H54 (cell line): ENCODE results near the gene BCL2.
"Not testable (repeated sequence)": the region's sequence is repeated elsewhere in the genome, so short reads cannot be mapped to it uniquely, and the experiment has no call there.

Experiments used
- DNase-seq: peaks from one replicate; pipeline ENCODE4 v3.0.0; 2011; ENCODE audit warnings: low spot score, mixed read lengths; ENCODE audit not compliant: insufficient read length
- FAIRE-seq: peaks from 3 replicates; lab custom pipeline; 2011; peaks lifted over from hg19 to GRCh38; lab: Jason Lieb, UNC
- POLR2A ChIP-seq: IDR thresholded peaks from 2 replicates; pipeline ENCODE4 v1.6.1; 2011; ENCODE audit warnings: low read depth, mild to moderate bottlenecking, low read length

The BCL2 gene

DNA sequence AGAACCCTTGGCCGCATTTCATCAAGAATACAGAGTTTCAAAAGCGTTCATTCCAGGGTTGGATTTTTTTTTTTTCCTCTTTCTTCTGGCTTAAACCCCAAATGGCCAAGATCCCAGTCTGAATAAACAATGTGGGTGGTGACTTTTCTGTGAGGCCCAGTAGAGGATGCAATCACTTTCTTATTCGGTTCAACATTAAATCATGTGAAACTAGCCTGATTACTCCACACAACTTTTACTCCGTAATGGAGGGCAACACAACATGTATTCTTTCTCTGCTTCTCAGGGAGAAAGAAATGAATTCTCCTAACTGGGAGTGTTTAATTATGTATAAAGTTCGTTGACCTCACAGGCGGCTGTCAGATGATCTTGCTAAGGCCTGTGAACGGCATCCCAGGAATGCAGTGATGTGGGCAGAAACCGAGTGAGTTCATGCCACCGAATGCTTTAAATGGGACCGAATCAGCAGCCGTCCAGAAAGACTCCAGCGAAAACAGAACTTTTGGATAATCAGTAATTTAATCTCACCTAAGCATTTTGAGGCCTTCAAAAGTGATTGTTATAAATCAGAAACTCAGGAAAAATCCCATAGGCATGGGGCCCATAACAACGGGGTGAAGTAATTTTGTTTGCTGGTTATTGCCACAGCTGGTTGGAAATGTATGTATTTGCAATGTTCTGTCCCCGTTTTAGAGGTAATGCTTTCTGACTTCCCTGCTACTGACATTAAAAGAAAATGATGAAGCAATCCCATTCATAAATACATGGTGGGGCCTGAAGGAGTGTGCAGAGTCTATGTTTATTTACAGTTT lies 81.5 kb downstream of the BCL2 start:
- FAIRE-seq (peak; percentile 88), DNase-seq (peak; percentile 50)
- no peak for TF ChIP-seq POLR2A

DNA sequence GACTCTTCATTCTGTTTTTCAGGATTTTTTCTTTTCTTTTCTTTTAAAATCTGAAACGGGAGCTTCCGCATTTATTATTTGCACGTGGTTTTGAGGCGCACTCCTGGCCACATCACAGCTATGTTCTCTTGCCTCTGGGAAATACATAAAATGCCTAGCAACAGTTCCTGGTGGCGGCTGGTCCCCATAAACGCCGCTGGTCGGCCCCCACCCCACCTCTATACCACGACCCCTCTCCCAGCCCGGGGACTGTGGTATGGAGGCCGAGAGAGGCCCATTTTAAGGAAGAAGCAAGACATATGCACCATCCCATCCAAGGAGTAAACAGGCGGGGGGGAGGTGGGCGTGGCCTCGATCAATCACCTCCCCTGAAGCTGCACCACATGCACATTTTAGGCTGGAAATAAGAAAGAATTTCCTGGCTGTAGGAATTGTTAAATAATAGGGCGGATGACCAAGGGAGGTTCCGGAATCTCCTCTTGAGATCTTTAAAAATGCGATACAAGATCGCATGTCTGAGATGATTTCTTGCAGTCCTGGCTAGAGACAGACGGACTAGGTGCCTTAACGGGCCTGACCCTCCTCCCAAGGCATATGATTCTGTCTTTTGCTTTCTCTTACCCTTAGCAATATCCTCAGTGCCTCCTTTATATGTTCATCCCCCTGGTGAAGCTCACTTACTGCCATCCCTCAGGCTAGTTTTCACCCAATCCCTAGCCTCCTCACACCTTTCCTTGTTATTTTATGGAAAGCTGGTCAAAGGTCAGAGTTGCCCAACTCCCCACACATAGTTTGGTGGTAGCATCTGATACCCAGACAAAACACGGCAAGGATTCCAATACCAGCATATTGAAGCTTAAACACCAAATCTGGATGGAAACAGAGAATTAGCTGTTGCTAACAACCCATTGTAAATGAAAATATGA lies 82.4 kb downstream of the BCL2 start:
- no peak for TF ChIP-seq POLR2A
- no peak for DNase-seq
- no peak for FAIRE-seq

DNA sequence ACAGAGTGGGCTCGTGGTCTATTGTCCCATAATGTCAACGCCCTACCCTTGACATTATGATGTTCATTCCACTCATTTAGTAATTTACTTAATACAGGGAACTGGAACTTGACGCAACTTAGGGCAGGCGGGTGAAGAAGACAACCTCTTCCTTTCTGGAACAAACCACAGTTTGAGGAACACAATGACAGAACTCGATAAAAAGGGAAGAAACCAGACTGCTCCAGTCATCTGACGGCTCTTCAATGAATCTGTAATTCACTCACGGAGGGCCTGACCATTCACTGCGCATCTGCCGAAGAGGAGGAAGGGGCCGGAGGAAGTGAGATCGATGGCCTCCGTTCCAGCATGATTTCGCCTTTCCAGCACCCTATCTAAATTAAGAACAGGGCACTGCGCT lies 83.2 kb downstream of the BCL2 start:
- FAIRE-seq (no peak), DNase-seq (no peak)
- TF ChIP-seq POLR2A, result no peak

DNA sequence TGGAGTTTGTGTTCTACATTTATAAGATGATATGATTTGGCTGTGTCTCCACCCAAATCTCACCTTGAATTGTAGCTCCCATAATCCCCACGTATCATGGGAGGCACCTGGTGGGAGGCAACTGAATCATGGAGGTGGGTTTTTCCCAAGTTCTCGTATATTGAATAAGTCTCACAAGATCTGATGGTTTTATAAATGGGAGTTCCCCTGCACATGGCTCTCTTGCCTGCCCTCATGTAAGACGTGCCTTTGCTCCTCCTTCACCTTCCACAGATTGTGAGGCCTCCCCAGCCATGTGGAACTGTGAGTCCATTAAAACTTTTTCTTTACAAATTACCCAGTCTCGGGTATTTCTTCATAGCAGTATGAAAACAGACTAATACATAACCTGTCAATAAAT lies 83.6 kb downstream of the BCL2 start:
- FAIRE-seq, DNase-seq: not testable (repeated sequence)

DNA sequence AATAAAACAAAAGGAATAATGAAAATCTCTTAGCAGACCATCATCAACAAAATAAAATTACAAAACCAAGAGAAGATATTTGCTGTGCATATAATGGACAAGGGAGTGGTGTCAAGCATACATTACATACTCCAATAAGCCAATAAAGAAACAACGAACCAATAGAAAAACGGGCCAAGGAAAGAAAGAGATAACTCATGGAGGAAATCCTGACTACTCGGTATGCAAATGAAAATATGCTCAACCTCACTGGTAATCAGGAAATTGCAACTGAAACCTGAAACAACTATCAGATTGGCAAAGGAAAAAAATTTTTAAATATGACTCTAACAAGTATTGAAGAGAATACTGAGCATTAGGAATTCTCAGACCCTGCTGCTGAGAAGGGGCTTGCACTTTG lies 84.7 kb downstream of the BCL2 start:
- DNase-seq (no peak), FAIRE-seq (no peak)
- no peak for TF ChIP-seq POLR2A

DNA sequence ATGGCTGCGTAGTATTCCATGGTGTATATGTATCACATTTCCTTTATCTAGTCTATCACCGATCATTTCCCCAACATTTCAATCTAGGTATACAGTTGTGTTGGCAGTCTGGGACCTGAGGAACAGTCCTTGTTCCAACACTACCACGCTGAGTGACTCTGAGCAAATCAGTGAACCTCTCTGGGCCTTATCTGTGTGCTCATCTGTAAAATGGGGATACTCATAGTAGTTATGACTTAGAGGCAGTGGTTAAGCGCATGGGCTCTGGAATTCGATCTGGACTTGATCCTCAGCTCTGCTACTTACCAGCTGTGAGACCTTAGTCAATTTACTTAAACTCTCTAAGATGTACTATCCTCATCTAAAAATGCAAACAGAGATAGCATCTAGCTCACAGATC lies 85.1 kb downstream of the BCL2 start:
- no peak for FAIRE-seq
- DNase-seq, result no peak
- no peak for TF ChIP-seq POLR2A

DNA sequence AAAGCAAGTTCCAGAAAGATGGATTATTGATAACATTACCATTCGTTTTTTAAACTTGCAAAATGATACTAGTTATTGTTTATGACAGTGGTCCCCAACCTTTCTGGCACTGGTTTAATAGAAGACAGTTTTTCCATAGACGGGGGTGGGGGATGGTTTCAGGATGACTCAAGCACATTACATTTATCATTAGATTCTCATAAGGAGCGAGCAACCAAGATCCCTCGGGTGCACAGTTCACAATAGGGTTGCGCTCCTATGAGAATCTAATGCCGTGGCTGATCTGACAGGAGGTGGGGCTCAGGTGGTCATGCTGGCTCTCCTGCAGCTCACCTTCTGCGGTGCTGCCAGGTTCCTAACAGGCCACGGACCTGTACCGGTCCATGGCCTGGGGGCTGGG lies 86.2 kb downstream of the BCL2 start:
- no peak for FAIRE-seq
- no peak for DNase-seq
- TF ChIP-seq POLR2A, result no peak

DNA sequence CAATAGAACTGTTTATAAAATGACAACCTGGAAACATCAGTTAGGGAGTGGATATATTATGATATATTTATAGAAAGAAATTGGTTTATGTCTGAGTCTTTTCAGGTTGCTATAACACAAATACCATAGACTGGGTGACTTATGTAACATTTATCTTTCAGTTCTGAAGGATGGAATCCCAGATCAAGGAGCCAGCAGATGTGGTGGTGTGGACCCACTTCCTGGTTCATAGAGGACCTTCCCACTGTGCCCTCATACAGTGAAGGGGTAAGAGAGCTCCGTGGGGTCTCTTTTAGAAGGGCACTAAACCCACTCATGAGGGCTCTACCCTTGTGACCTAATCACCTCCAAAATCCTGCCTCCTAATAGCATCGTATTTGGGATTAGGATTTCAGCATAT lies 86.7 kb downstream of the BCL2 start:
- FAIRE-seq (no peak), DNase-seq (no peak)
- TF ChIP-seq POLR2A, result no peak

DNA sequence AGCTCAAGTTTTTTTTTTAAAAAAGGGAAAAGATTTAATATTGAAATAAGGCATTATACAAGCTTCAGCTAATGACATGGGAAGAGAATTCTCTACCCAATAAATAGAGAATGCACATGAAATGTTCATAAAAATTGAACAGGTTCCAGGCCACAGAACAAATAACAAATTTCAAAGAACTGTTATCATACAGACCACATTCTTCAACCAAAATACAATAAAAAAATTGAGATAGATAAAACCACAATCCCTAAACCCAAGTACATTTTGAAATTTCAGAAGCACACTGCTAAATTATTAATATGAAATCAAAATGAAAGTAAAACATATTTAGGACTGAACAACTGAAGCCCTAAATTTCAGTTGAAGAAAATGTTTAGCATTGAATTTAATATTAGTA lies 89.6 kb downstream of the BCL2 start:
- no peak for TF ChIP-seq POLR2A
- DNase-seq (no peak), FAIRE-seq (no peak)

DNA sequence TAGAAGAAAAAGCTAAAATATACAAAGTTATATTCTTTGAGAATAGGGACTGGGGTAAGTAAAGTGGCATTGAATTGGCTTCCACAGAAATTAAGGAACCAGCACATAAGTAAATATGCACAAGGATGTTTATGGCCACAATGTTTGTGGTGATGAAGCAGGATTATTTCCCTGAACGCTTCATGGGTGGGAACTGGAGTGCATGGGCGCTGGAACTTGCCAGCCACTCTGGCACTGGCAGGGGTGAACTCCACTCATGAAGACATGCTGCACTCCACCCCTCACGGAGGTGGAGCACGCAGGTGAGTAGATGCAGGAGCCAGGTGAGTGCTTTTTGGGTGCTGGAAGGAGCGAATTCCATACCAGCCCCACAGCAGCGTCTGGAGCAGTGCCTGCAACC lies 94.1 kb downstream of the BCL2 start:
- DNase-seq (no peak), FAIRE-seq (no peak)
- no peak for TF ChIP-seq POLR2A

DNA sequence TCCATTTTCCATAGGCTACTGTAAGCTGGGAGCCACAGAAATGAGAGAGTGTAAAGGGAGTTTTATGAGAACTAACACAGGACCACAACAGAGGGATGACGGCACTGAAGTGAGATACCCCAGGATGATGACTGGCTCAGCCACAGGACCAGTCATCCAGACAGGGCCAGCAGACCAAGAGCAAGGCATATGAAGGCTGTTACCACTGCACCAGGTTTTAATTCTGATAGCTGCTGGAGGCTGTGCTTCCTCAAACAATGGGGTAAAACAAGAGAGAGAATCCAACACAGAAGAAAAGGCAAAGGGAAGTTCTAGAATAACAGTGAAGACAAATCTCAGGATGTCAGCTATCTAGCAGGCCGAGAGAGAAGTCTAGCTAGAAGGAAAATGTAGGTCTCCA lies 94.9 kb downstream of the BCL2 start:
- no peak for TF ChIP-seq POLR2A
- FAIRE-seq (no peak), DNase-seq (no peak)

DNA sequence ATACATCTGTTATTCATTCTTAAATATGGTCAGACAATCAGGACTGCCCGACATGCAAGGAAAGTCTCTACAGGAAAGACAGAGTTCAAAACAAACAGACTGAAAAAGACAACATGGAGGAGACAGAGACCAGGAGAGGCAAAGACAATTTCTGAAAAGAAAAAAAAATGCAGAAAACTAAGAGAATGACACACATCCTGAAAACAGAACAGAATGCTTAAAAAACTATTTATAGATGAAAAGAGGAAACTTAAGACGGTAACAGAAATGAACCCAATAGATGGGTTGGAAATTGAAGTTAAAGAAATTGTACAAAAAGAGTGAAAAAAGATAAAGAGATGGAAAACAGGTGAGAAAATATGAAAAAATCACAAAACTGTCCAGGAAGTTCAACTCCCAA lies 95.7 kb downstream of the BCL2 start:
- TF ChIP-seq POLR2A, result no peak
- DNase-seq (no peak), FAIRE-seq (no peak)

DNA sequence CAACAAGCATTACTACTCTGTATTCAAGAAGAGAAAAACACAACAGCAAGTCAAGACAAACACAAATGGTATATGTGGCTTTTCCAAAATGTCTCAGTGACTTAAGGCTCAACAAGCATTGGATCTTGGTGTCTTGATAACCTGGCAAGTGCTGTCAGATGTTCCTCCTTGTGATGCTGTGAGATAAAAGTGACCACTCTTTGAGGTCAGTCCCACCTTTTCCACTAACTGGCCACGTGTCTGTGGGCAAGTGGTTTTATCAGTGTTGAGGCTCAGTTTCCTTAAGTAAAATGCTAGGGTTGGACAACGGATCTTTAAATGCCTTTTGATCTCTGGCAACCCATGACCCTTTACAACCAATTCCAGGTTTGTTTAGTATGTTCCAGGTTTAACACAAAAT lies 98.7 kb downstream of the BCL2 start:
- no peak for DNase-seq
- TF ChIP-seq POLR2A, result no peak
- FAIRE-seq, result no peak

DNA sequence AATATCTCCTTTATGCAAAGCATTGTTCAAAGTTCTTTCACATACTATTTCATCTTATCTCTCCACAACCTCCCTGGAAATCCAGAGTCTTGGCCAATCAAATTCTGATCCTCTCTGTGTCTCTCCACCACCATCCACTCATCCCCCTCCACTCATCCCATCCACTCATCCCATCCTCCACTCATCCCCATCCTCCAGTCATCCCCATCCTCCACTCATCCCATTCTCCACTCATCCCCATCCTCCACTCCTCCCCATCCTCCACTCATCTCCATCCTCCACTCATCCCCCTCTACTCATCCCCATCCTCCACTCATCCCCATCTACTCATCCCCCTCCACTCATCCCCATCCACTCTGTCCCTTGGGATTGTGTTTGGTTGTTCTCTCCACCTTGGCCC lies 101.1 kb downstream of the BCL2 start:
- no peak for DNase-seq
- TF ChIP-seq POLR2A, result no peak
- no peak for FAIRE-seq

DNA sequence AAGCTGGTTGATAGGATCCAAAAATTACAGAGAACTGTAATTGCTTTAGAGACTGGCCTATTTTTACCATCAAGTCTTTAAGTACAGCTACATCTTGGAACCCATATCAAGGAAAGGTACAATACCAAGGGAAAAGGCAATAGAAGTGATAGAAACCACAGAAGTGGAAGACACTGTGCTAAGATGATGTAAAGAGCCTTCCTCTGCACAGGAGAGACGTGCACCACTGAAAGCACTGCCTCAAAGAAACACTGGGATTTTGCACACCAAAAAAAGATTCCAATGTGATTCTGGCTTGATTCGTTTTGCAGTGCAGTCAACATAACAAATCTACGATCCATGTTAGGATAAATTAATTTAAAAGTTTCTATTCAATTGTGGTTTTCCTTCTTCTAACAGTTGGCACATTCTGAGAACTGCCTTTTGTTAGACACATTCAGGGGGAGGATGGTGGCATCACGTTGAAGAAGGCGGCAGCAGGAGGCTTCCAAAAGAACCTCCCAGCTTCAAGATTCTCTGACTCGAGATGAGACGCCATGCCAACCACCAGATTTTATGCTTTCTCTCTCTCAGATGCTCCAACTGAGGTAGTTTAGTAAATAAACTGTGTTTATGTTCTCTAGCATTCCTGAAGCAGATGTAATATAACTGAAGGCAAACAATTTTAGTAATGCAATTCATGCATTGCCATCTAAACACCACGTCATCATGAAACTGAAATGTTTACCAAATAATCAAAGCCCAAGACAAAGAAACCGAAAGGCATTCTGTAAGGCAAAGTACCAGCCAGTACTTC lies 102.9 kb downstream of the BCL2 start:
- DNase-seq (no peak), FAIRE-seq (no peak)
- TF ChIP-seq POLR2A, result no peak
